B cell (primary cell): ENCODE results near the gene ATXN7. TPM values are rescaled to one million over a fixed set of nuclear protein-coding genes. Genes with fewer than 3 reads are reported as not detected.

ENCODE experiments used
- ATAC-seq: fragments of 200-7000 bp; cut with Tn5 transposase; one replicate; pipeline ENCODE4 v1.10.0; 2021; ENCODE audit warnings: low read depth, mild to moderate bottlenecking, moderate number of reproducible peaks, moderate library complexity
- CTCF ChIA-PET: fragments of 350-600 bp; sonication (Branson Sonifier 250); formaldehyde crosslinking; loops from one replicate; lab custom pipeline; 2021; ENCODE audit warnings: antibody characterized with exemption, inconsistent platforms; lab: Charles Lee
- POLR2A ChIA-PET: fragments of 350-600 bp; sonication (Branson Sonifier 250); formaldehyde crosslinking; loops from one replicate; lab custom pipeline; 2021; ENCODE audit warnings: antibody characterized with exemption; lab: Charles Lee
- DNase-seq: peaks from one replicate; pipeline ENCODE4 v3.0.0; 2013
- H2AFZ ChIP-seq: 2 replicates; pipeline ENCODE4 v1.6.1; 2012; ENCODE audit warnings: mild to moderate bottlenecking, low read depth, low read length; ENCODE audit not compliant: insufficient read depth, poor library complexity, severe bottlenecking
- H3K27ac ChIP-seq, 2 donors: 1 replicate in 1 of 2; 2 replicates in 1 of 2; pipeline ENCODE4 v1.5.1; 2012 to 2013; ENCODE audit warnings: low read length in 2 of 2, mild to moderate bottlenecking in 2 of 2, moderate library complexity in 1 of 2
- H3K27me3 ChIP-seq, 4 experiments: fragments of 200-600 bp in 1 of 4; sonication (generic) in 1 of 4; replicated peaks in 1 of 4; 1 replicate in 2 of 4; 2 replicates in 2 of 4; pipeline versions ENCODE4 v1.6.1 to v1.7.0; 2013 to 2016; ENCODE audit warnings: low read length in 3 of 4, mild to moderate bottlenecking in 2 of 4, mixed read lengths in 1 of 4, moderate library complexity in 1 of 4; ENCODE audit not compliant: insufficient read depth in 4 of 4, control insufficient read depth in 3 of 4; ENCODE audit errors: control extremely low read depth in 1 of 4
- H3K36me3 ChIP-seq, 2 experiments: replicated peaks in 1 of 2; 1 replicate in 1 of 2; 2 replicates in 1 of 2; pipeline versions ENCODE4 v1.6.1 to v1.7.1; 2013; ENCODE audit warnings: low read length in 1 of 2; ENCODE audit not compliant: insufficient read depth in 2 of 2, control insufficient read depth in 1 of 2; ENCODE audit errors: control extremely low read depth in 1 of 2, extremely low read depth in 1 of 2
- H3K4me1 ChIP-seq, 2 donors: fragments of 200-600 bp in 1 of 2; sonication (generic) in 1 of 2; 1 replicate in 1 of 2; 2 replicates in 1 of 2; pipeline versions ENCODE4 v1.5.1 to v1.6.1; 2013 to 2017; ENCODE audit warnings: low read length in 2 of 2; ENCODE audit not compliant: control insufficient read depth in 2 of 2, insufficient read depth in 2 of 2
- H3K4me2 ChIP-seq: replicated peaks from 2 replicates; pipeline ENCODE3; 2012; ENCODE audit warnings: mild to moderate bottlenecking, low read depth, low read length; ENCODE audit not compliant: poor library complexity, severe bottlenecking
- H3K4me3 ChIP-seq, 5 experiments: fragments of 200-600 bp in 1 of 5; sonication (generic) in 1 of 5; 1 replicate in 3 of 5; 2 replicates in 2 of 5; pipeline versions ENCODE4 v1.5.1 to v1.7.0; 2011 to 2016; ENCODE audit warnings: low read length in 4 of 5, mild to moderate bottlenecking in 4 of 5, low read depth in 2 of 5, control low read depth in 1 of 5, moderate library complexity in 1 of 5; ENCODE audit not compliant: insufficient read depth in 1 of 5; ENCODE audit errors: control extremely low read depth in 1 of 5, extremely low read depth in 1 of 5
- H3K79me2 ChIP-seq: fragments of 200-600 bp; sonication (generic); one replicate; pipeline ENCODE4 v1.6.0; 2016; ENCODE audit warnings: low read length; ENCODE audit not compliant: control insufficient read depth, insufficient read depth
- H3K9ac ChIP-seq: fragments of 200-600 bp; sonication (generic); 2 replicates; pipeline ENCODE4 v1.6.1; 2017; ENCODE audit warnings: mild to moderate bottlenecking, low read length, moderate library complexity
- H3K9me3 ChIP-seq, 3 donors: one replicate each; pipeline versions ENCODE4 v1.6.1 to v1.7.1; 2013; ENCODE audit warnings: low read length in 2 of 3; ENCODE audit not compliant: control insufficient read depth in 2 of 3, insufficient read depth in 1 of 3; ENCODE audit errors: control extremely low read depth in 1 of 3
- H4K20me1 ChIP-seq: 2 replicates; pipeline ENCODE4 v1.6.0; 2012; ENCODE audit warnings: mild to moderate bottlenecking, low read length; ENCODE audit not compliant: insufficient read depth, control insufficient read depth, poor library complexity, severe bottlenecking
- H3K27ac Mint-ChIP-seq: one replicate; pipeline ENCODE4 v1.8.0; 2021; ENCODE audit warnings: mixed read lengths
- H3K27me3 Mint-ChIP-seq: one replicate; pipeline ENCODE4 v1.8.0; 2021; ENCODE audit warnings: mixed read lengths
- H3K4me1 Mint-ChIP-seq: one replicate; pipeline ENCODE4 v1.8.0; 2021; ENCODE audit warnings: mixed read lengths
- H3K4me3 Mint-ChIP-seq: one replicate; pipeline ENCODE4 v1.8.0; 2021; ENCODE audit warnings: mixed read lengths
- H3K9me3 Mint-ChIP-seq: one replicate; pipeline ENCODE4 v1.8.0; 2022; ENCODE audit warnings: mixed read lengths; ENCODE audit not compliant: insufficient read depth
- EZH2 ChIP-seq: IDR thresholded peaks from 2 replicates; pipeline ENCODE4 v1.6.1; 2012; ENCODE audit warnings: borderline replicate concordance, low read depth, mild to moderate bottlenecking, moderate library complexity, low read length; ENCODE audit not compliant: insufficient read depth, poor library complexity, severe bottlenecking
- WGBS: methylation state at CpG from one replicate; pipeline ENCODE4 v1.1.5; 2013; ENCODE audit warnings: missing lambda C conversion rate; ENCODE audit not compliant: insufficient coverage; 5-methylcytosine and 5-hydroxymethylcytosine counted together
- intact Hi-C: fragments of 100-400 bp; cut with micrococcal nuclease; formaldehyde crosslinking; loops from one replicate; pipeline ENCODE4 v1.10.0; 2022
- polyA plus RNA-seq: library from polyadenylated mRNA; depleted of rRNA; stranded (reverse); fragments of >200 nt; gene quantifications from 2 replicates; pipeline ENCODE4 v1.2.3, GENCODE V29; 2012
- total RNA-seq, 2 donors: library from RNA; stranded (reverse); fragments of 120-200 nt in 1 of 2; gene quantifications; 1 replicate in 1 of 2; 2 replicates in 1 of 2; pipeline versions ENCODE4 v1.2.3 to v1.2.4, GENCODE V29; 2013 to 2022
- TF ChIP-seq, protein P1 (sequence below): fragments of 200-600 bp; IDR thresholded peaks from one replicate; pipeline ENCODE4 v1.8.0; 2022; ENCODE audit warnings: antibody characterized with exemption, mild to moderate bottlenecking

ATXN7 gene
- total and polyA plus RNA-seq, 2 donors (not counting 1 experiment from before 2014, with no cell fraction given) = 18.1 to 74.3 TPM

DNA sequence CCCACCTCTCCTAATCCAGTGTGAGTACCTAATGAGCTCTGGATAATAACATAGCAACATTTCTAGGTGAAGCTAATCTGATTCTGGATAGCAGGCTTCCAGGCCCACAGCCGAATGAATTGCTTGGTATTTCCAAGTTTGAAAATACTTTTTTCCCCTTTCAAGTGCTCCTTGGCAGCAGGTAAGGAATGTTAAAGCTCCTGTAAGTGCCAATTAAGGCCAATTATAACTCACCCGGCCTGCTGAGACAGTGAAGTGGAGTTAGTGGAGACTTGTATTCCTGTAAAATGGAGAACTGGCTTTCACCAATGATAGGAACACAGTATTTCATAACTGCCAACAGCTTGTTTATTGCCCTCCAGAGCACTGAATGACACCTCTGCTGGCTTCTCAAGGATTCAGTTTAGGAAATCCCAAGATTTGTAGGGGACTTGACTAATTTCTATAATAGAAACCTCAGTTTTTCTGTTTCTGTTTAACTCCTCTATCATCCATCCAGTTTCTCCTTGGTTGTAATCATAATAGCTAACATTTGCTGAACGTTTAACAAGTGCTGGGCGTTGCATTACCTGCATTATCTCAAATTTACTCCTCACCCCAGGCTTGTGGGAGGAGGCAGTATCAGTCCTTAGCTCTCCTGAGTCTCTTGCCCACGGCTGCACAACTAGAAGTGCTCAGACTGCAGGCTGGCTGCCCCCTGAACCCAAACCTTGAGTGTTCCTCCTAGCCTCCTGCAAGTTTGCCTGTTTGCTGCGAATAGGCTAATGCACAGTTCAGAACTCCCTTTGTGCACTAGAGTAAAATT lies 101.2 kb downstream of the ATXN7 start:
- ChIA-PET POLR2A (interaction anchor here (0.6 kb wide), 1 partner anchor 66 kb away, joined by 4 read pairs; no protein-coding TSS in a partner anchor), CTCF (interaction anchor here (1.0 to 5.1 kb wide), 5 partner anchors 13 to 37 kb away, joined by 3 to 28 read pairs (median 4); no protein-coding TSS in a partner anchor)
- Histone ChIP-seq H4K20me1 (peaks cover 12% of the 10 kb centered on the region), H3K27me3 (no peaks in the 10 kb centered on the region), H3K9me3 (no peaks in the 10 kb centered on the region), H3K36me3 (peaks cover 1 to 5% of the 10 kb centered on the region in 2 experiments), H3K4me2 (no peak overlapping the region), H3K27ac (no peak overlapping the region), H3K79me2 (peaks cover 67% of the 10 kb centered on the region), H3K9ac (no peak overlapping the region), H3K4me1 (peaks cover 25 to 28% of the 10 kb centered on the region in 2 donors), H2AFZ (no peak overlapping the region), H3K4me3 (no peak overlapping the region)
- Mint-ChIP-seq H3K27me3 (no peaks in the 10 kb centered on the region), H3K27ac (no peak overlapping the region), H3K4me3 (no peak overlapping the region), H3K9me3 (no peaks in the 10 kb centered on the region), H3K4me1 (peaks cover 44% of the 10 kb centered on the region)
- intact Hi-C loops = loop anchor here (5.0 kb wide), 2 partner anchors 53 to 57 kb away; partner anchors contain the start of genes PSMD6 and SCAANT1
- ATAC-seq = no peak
- WGBS = 93% methylated on average over 4 of the region's 6 CpGs
- no peak for DNase-seq
- no peak for TF ChIP-seq EZH2
- TF ChIP-seq, protein P1, sequence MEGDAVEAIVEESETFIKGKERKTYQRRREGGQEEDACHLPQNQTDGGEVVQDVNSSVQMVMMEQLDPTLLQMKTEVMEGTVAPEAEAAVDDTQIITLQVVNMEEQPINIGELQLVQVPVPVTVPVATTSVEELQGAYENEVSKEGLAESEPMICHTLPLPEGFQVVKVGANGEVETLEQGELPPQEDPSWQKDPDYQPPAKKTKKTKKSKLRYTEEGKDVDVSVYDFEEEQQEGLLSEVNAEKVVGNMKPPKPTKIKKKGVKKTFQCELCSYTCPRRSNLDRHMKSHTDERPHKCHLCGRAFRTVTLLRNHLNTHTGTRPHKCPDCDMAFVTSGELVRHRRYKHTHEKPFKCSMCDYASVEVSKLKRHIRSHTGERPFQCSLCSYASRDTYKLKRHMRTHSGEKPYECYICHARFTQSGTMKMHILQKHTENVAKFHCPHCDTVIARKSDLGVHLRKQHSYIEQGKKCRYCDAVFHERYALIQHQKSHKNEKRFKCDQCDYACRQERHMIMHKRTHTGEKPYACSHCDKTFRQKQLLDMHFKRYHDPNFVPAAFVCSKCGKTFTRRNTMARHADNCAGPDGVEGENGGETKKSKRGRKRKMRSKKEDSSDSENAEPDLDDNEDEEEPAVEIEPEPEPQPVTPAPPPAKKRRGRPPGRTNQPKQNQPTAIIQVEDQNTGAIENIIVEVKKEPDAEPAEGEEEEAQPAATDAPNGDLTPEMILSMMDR = no peak

DNA sequence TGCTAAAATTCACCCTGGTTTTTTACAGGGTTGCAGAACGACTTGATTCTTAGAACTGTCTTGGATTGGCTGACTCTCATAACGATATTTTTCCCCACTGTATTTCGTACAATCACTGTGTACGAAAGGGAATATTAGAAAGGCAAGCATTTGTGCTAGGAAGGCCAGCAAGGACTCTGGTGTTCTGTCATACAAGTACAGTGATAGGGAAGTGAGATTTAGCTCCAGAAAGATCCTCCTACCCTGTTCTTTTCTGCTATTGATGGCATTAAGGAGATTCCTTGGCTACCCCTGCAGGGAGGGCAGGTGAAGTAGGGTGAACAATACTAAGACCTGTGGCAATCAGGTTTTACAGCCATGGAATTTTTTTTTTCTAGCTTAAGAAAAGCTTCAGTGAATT lies 102.3 kb downstream of the ATXN7 start:
- WGBS = 100% methylated on average over 2 of the region's 4 CpGs
- ATAC-seq (no peak), DNase-seq (no peak)
- Mint-ChIP-seq H3K4me1 (peaks cover 44% of the 10 kb centered on the region), H3K4me3 (no peak overlapping the region), H3K9me3 (no peaks in the 10 kb centered on the region), H3K27ac (no peak overlapping the region), H3K27me3 (no peaks in the 10 kb centered on the region)
- Histone ChIP-seq H3K9me3 (no peaks in the 10 kb centered on the region), H4K20me1 (peaks cover 21% of the 10 kb centered on the region), H3K27me3 (no peaks in the 10 kb centered on the region), H3K79me2 (peaks cover 73% of the 10 kb centered on the region), H2AFZ (no peak overlapping the region), H3K9ac (no peak overlapping the region), H3K4me2 (no peak overlapping the region), H3K4me1 (peaks cover 19 to 20% of the 10 kb centered on the region in 2 donors), H3K27ac (no peak overlapping the region), H3K36me3 (peaks cover 1 to 5% of the 10 kb centered on the region in 2 experiments), H3K4me3 (no peak overlapping the region)
- CTCF ChIA-PET = interaction anchor here (1.0 to 1.9 kb wide), 4 partner anchors 10 to 30 kb away, joined by 3 to 4 read pairs (median 3); no protein-coding TSS in a partner anchor
- intact Hi-C loops = no loop called here
- no peak for TF ChIP-seq EZH2
- TF ChIP-seq, protein P1 = no peak
- POLR2A ChIA-PET = no interaction called here
